Nephron progenitor cell (in vitro differentiated cells): Measurements from ENCODE around the gene PRIMA1.

ENCODE experiments used
- DNase-seq: peaks from one replicate; pipeline ENCODE4 v3.0.0; 2021
- H3K27ac Mint-ChIP-seq: 2 replicates; pipeline ENCODE4 v1.8.0; 2021; ENCODE audit warnings: mild to moderate bottlenecking, moderate library complexity, mixed read lengths
- H3K27me3 Mint-ChIP-seq: 2 replicates; pipeline ENCODE4 v1.8.0; 2021; ENCODE audit warnings: mild to moderate bottlenecking, low read depth, mixed read lengths; ENCODE audit not compliant: poor library complexity
- H3K36me3 Mint-ChIP-seq: 2 replicates; pipeline ENCODE4 v1.8.0; 2021; ENCODE audit warnings: low read depth, mixed read lengths
- H3K4me1 Mint-ChIP-seq: 2 replicates; pipeline ENCODE4 v1.8.0; 2021; ENCODE audit warnings: mixed read lengths
- H3K4me3 Mint-ChIP-seq: 2 replicates; pipeline ENCODE4 v1.8.0; 2021; ENCODE audit warnings: mild to moderate bottlenecking, moderate library complexity, mixed read lengths
- H3K9me3 Mint-ChIP-seq: 2 replicates; pipeline ENCODE4 v1.8.0; 2021; ENCODE audit warnings: mild to moderate bottlenecking, moderate library complexity, mixed read lengths
- TF ChIP-seq, protein P1 (sequence below): fragments of 200-600 bp; sonication (generic); IDR thresholded peaks from 2 replicates; pipeline ENCODE4 v1.5.0; 2021; ENCODE audit warnings: antibody characterized with exemption

Gene PRIMA1

GRCh38 chr14:93712079-93712837, 76.0 kb downstream of the PRIMA1 start:
- Mint-ChIP-seq H3K9me3 (no peaks in the 10 kb centered on the region), H3K27ac (no peak overlapping the region), H3K4me3 (no peak overlapping the region), H3K36me3 (no peaks in the 10 kb centered on the region), H3K4me1 (peaks cover 5% of the 10 kb centered on the region), H3K27me3 (peaks cover 4% of the 10 kb centered on the region)
- TF ChIP-seq, protein P1, sequence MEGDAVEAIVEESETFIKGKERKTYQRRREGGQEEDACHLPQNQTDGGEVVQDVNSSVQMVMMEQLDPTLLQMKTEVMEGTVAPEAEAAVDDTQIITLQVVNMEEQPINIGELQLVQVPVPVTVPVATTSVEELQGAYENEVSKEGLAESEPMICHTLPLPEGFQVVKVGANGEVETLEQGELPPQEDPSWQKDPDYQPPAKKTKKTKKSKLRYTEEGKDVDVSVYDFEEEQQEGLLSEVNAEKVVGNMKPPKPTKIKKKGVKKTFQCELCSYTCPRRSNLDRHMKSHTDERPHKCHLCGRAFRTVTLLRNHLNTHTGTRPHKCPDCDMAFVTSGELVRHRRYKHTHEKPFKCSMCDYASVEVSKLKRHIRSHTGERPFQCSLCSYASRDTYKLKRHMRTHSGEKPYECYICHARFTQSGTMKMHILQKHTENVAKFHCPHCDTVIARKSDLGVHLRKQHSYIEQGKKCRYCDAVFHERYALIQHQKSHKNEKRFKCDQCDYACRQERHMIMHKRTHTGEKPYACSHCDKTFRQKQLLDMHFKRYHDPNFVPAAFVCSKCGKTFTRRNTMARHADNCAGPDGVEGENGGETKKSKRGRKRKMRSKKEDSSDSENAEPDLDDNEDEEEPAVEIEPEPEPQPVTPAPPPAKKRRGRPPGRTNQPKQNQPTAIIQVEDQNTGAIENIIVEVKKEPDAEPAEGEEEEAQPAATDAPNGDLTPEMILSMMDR = no peak
- no peak for DNase-seq

- Mint-ChIP-seq H3K4me1 (no peaks in the 10 kb centered on the region), H3K4me3 (no peak overlapping the region), H3K9me3 (no peaks in the 10 kb centered on the region), H3K27me3 (peaks cover 4% of the 10 kb centered on the region), H3K36me3 (no peaks in the 10 kb centered on the region), H3K27ac (no peak overlapping the region)
- DNase-seq = no peak
- TF ChIP-seq, protein P1 = no peak
These were observed 79.0 kb downstream of the PRIMA1 start for GRCh38 chr14:93709249-93709648.

- H3K27ac Mint-ChIP-seq = no peak overlapping the region
- no peak overlapping the region for H3K4me3 Mint-ChIP-seq
- peaks cover 6% of the 10 kb centered on the region for H3K27me3 Mint-ChIP-seq
- no peaks in the 10 kb centered on the region for H3K9me3 Mint-ChIP-seq
- no peak for DNase-seq
- H3K4me1 Mint-ChIP-seq = no peaks in the 10 kb centered on the region
- H3K36me3 Mint-ChIP-seq = no peaks in the 10 kb centered on the region
- TF ChIP-seq, protein P1 = no peak
These were observed 79.5 kb downstream of the PRIMA1 start for GRCh38 chr14:93708800-93709199.

DNA sequence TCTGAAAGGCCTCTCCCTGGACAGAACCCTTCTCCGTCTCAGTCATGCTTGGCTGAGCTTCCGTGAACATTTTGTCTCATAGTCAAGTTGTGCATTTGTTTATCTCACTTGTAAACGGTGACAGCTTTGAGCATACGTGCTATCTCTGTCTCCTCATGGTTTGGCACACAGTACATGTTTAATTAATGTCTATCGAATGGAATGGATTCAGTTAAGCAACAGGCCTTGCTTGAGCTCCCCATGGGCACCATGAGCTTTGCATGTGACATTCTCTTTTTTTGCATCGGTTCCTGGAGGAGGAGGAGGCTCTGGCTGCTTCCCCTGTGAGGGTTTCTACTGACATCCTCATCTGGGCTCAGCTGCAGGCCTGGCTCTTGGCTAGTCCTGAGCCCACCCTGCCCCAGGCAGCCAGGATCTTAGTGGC, 80.0 kb downstream of the PRIMA1 start:
- no peak for DNase-seq
- TF ChIP-seq, protein P1 = no peak
- Mint-ChIP-seq H3K4me1 (no peaks in the 10 kb centered on the region), H3K27ac (no peak overlapping the region), H3K27me3 (peaks cover 8% of the 10 kb centered on the region), H3K9me3 (no peaks in the 10 kb centered on the region), H3K36me3 (no peaks in the 10 kb centered on the region), H3K4me3 (no peak overlapping the region)

GRCh38 chr14:93707475-93707874, 80.8 kb downstream of the PRIMA1 start:
- Mint-ChIP-seq H3K9me3 (no peaks in the 10 kb centered on the region), H3K27me3 (peaks cover 8% of the 10 kb centered on the region), H3K36me3 (no peaks in the 10 kb centered on the region), H3K27ac (no peak overlapping the region), H3K4me1 (no peaks in the 10 kb centered on the region), H3K4me3 (no peak overlapping the region)
- TF ChIP-seq, protein P1 = no peak
- no peak for DNase-seq

DNA sequence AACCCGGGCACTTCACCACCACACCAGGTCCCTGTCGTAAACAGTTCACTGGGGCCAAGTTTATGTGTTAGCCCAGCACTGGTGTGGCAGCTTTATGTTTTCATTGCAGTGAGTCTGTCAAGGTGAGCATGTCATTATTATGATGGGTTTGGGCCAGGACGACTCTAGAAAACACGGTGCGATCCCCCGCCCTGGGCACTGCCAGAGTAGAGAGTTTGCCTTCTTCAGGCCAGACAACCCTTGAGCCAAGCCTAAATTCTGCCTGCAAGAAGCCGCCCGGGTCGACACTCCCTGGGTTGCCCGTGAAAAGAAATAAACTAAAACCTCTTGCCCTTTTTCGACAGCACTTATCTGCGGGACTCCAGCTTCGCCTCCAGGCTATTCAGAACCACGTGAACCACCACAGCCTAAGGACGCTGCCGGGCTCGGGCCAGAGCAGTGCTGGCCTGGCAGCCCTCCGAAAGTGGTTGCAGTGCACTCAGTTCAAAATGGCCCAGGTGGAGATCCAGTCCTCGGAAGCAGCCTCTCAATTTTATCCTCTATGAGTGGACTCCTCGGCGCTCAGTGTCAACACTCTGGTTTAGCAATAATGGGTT, 81.8 kb downstream of the PRIMA1 start:
- TF ChIP-seq, protein P1 = no peak
- H3K4me1 Mint-ChIP-seq = no peaks in the 10 kb centered on the region
- no peak overlapping the region for H3K4me3 Mint-ChIP-seq
- no peaks in the 10 kb centered on the region for H3K9me3 Mint-ChIP-seq
- H3K27me3 Mint-ChIP-seq = peaks cover 8% of the 10 kb centered on the region
- no peaks in the 10 kb centered on the region for H3K36me3 Mint-ChIP-seq
- DNase-seq = no peak
- H3K27ac Mint-ChIP-seq = peak overlapping the region; percentile 15
